Astrocyte (in vitro differentiated cells and primary cell): ENCODE results near the gene MLLT10. TPM values are rescaled to one million over a fixed set of nuclear protein-coding genes. Genes with fewer than 3 reads are reported as not detected.

ENCODE experiments used
- DNase-seq: peaks from one replicate; pipeline ENCODE4 v3.0.0-alpha.2; 2010; ENCODE audit warnings: low read depth
- FAIRE-seq: peaks from 2 replicates; lab custom pipeline; 2011; peaks lifted over from hg19 to GRCh38; lab: Jason Lieb, UNC
- H2AFZ ChIP-seq: 2 replicates; pipeline ENCODE4 v1.6.0; 2012; ENCODE audit warnings: low read depth, low read length, inconsistent platforms
- H3K27ac ChIP-seq: 2 replicates; pipeline ENCODE4 v1.5.1; 2011; ENCODE audit warnings: low read depth, low read length, inconsistent platforms
- H3K27me3 ChIP-seq: 2 replicates; pipeline ENCODE4 v1.6.0; 2011; ENCODE audit warnings: low read length, inconsistent platforms; ENCODE audit not compliant: insufficient read depth
- H3K36me3 ChIP-seq: 2 replicates; pipeline ENCODE4 v1.5.1; 2011; ENCODE audit warnings: low read length, inconsistent platforms; ENCODE audit not compliant: insufficient read depth
- H3K4me1 ChIP-seq: 2 replicates; pipeline ENCODE4 v1.5.1; 2011; ENCODE audit warnings: low read length, inconsistent platforms; ENCODE audit not compliant: insufficient read depth
- H3K4me2 ChIP-seq: 2 replicates; pipeline ENCODE4 v1.6.0; 2012; ENCODE audit warnings: low read length, inconsistent platforms
- H3K4me3 ChIP-seq: 2 replicates; pipeline ENCODE4 v1.5.1; 2011; ENCODE audit warnings: low read depth, mild to moderate bottlenecking, low read length, inconsistent platforms; ENCODE audit not compliant: insufficient read depth
- H3K79me2 ChIP-seq: 2 replicates; pipeline ENCODE4 v1.6.0; 2012; ENCODE audit warnings: mild to moderate bottlenecking, low read length, inconsistent platforms; ENCODE audit not compliant: insufficient read depth
- H3K9ac ChIP-seq: 2 replicates; pipeline ENCODE4 v1.6.0; 2012; ENCODE audit warnings: mild to moderate bottlenecking, low read length, inconsistent platforms
- H3K9me3 ChIP-seq: 2 replicates; pipeline ENCODE4 v1.5.1; 2012; ENCODE audit warnings: low read depth, mild to moderate bottlenecking, low read length, inconsistent platforms; ENCODE audit not compliant: insufficient read depth
- H4K20me1 ChIP-seq: 2 replicates; pipeline ENCODE4 v1.6.0; 2012; ENCODE audit warnings: low read length, inconsistent platforms; ENCODE audit not compliant: insufficient read depth
- H3K27ac Mint-ChIP-seq: one replicate; pipeline ENCODE4 v1.8.0; 2021; ENCODE audit warnings: mild to moderate bottlenecking, mixed read lengths; ENCODE audit not compliant: unreplicated experiment
- H3K27me3 Mint-ChIP-seq: one replicate; pipeline ENCODE4 v1.8.0; 2021; ENCODE audit warnings: low read depth, mixed read lengths; ENCODE audit not compliant: unreplicated experiment
- H3K36me3 Mint-ChIP-seq: one replicate; pipeline ENCODE4 v1.8.0; 2021; ENCODE audit warnings: low read depth, mixed read lengths; ENCODE audit not compliant: unreplicated experiment
- H3K4me1 Mint-ChIP-seq: one replicate; pipeline ENCODE4 v1.8.0; 2021; ENCODE audit warnings: low read depth, mixed read lengths; ENCODE audit not compliant: unreplicated experiment
- H3K4me3 Mint-ChIP-seq: one replicate; pipeline ENCODE4 v1.8.0; 2021; ENCODE audit warnings: mild to moderate bottlenecking, moderate library complexity, mixed read lengths; ENCODE audit not compliant: unreplicated experiment
- H3K9me3 Mint-ChIP-seq: one replicate; pipeline ENCODE4 v1.8.0; 2021; ENCODE audit warnings: mild to moderate bottlenecking, mixed read lengths; ENCODE audit not compliant: unreplicated experiment
- EZH2 ChIP-seq: IDR thresholded peaks from 2 replicates; pipeline ENCODE4 v1.6.1; 2012; ENCODE audit warnings: mild to moderate bottlenecking, low read length, inconsistent platforms; ENCODE audit not compliant: insufficient read depth
- total RNA-seq: library from RNA; stranded (reverse); gene quantifications from 2 replicates; pipeline ENCODE4 v1.2.1, GENCODE V29; 2021
- TF ChIP-seq, protein P1 (sequence below): IDR thresholded peaks from 2 replicates; pipeline ENCODE4 v1.5.1; 2011; ENCODE audit warnings: low read depth, mild to moderate bottlenecking, inconsistent platforms, low read length, moderate library complexity; ENCODE audit not compliant: insufficient read depth

Gene MLLT10
- total RNA-seq, 1 donor from 2014 or later: 46.9 TPM

- DNase-seq (no peak), FAIRE-seq (no peak)
- H3K4me2 ChIP-seq: peak overlapping the region; percentile 73
- no peaks in the 10 kb centered on the region for H3K9me3 ChIP-seq
- H3K36me3 Mint-ChIP-seq: no peaks in the 10 kb centered on the region
- H3K4me3 Mint-ChIP-seq: no peak overlapping the region
- H3K9me3 Mint-ChIP-seq: no peaks in the 10 kb centered on the region
- no peaks in the 10 kb centered on the region for H4K20me1 ChIP-seq
- H3K4me3 ChIP-seq: no peak overlapping the region
- no peaks in the 10 kb centered on the region for H3K36me3 ChIP-seq
- peaks cover 3% of the 10 kb centered on the region for H3K4me1 ChIP-seq
- no peak overlapping the region for H3K9ac ChIP-seq
- H3K79me2 ChIP-seq: no peaks in the 10 kb centered on the region
- peak overlapping the region; percentile 67 for H2AFZ ChIP-seq
- TF ChIP-seq, protein P1, sequence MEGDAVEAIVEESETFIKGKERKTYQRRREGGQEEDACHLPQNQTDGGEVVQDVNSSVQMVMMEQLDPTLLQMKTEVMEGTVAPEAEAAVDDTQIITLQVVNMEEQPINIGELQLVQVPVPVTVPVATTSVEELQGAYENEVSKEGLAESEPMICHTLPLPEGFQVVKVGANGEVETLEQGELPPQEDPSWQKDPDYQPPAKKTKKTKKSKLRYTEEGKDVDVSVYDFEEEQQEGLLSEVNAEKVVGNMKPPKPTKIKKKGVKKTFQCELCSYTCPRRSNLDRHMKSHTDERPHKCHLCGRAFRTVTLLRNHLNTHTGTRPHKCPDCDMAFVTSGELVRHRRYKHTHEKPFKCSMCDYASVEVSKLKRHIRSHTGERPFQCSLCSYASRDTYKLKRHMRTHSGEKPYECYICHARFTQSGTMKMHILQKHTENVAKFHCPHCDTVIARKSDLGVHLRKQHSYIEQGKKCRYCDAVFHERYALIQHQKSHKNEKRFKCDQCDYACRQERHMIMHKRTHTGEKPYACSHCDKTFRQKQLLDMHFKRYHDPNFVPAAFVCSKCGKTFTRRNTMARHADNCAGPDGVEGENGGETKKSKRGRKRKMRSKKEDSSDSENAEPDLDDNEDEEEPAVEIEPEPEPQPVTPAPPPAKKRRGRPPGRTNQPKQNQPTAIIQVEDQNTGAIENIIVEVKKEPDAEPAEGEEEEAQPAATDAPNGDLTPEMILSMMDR: no peak
- TF ChIP-seq EZH2: no peak
- peaks cover 3% of the 10 kb centered on the region for H3K27me3 ChIP-seq
- H3K27me3 Mint-ChIP-seq: peaks cover 5% of the 10 kb centered on the region
- peak overlapping the region; percentile 7 for H3K27ac Mint-ChIP-seq
- H3K4me1 Mint-ChIP-seq: peaks cover 33% of the 10 kb centered on the region
- H3K27ac ChIP-seq: no peak overlapping the region
Measured at GRCh38 chr10:21500578-21500910, 33.5 kb upstream of the MLLT10 start.

- H2AFZ ChIP-seq: no peak overlapping the region
- TF ChIP-seq, protein P1: no peak
- no peak for TF ChIP-seq EZH2
- peaks cover 3% of the 10 kb centered on the region for H3K4me1 ChIP-seq
- DNase-seq (no peak), FAIRE-seq (no peak)
- Mint-ChIP-seq H3K4me3 (peak overlapping the region; percentile 40), H3K27me3 (peaks cover 5% of the 10 kb centered on the region), H3K9me3 (no peaks in the 10 kb centered on the region), H3K27ac (peak overlapping the region; percentile 62), H3K4me1 (peaks cover 38% of the 10 kb centered on the region), H3K36me3 (no peaks in the 10 kb centered on the region)
- H3K27ac ChIP-seq: no peak overlapping the region
- H3K9ac ChIP-seq: no peak overlapping the region
- no peak overlapping the region for H3K4me3 ChIP-seq
- H3K36me3 ChIP-seq: no peaks in the 10 kb centered on the region
- no peaks in the 10 kb centered on the region for H4K20me1 ChIP-seq
- H3K79me2 ChIP-seq: no peaks in the 10 kb centered on the region
- H3K4me2 ChIP-seq: no peak overlapping the region
- no peaks in the 10 kb centered on the region for H3K9me3 ChIP-seq
- H3K27me3 ChIP-seq: peaks cover 3% of the 10 kb centered on the region
Measured at GRCh38 chr10:21501091-21501490, 32.9 kb upstream of the MLLT10 start.

GRCh38 chr10:21501731-21502347, 32.2 kb upstream of the MLLT10 start:
- no peak overlapping the region for H3K27ac ChIP-seq
- no peaks in the 10 kb centered on the region for H3K36me3 ChIP-seq
- H3K9me3 ChIP-seq: no peaks in the 10 kb centered on the region
- no peaks in the 10 kb centered on the region for H4K20me1 ChIP-seq
- no peak overlapping the region for H3K9ac ChIP-seq
- peaks cover 3% of the 10 kb centered on the region for H3K27me3 ChIP-seq
- Mint-ChIP-seq H3K27me3 (peaks cover 5% of the 10 kb centered on the region), H3K27ac (no peak overlapping the region), H3K9me3 (no peaks in the 10 kb centered on the region), H3K36me3 (no peaks in the 10 kb centered on the region), H3K4me3 (peak overlapping the region; percentile 23), H3K4me1 (peaks cover 46% of the 10 kb centered on the region)
- H3K4me2 ChIP-seq: no peak overlapping the region
- TF ChIP-seq, protein P1: no peak
- TF ChIP-seq EZH2: no peak
- H3K4me3 ChIP-seq: no peak overlapping the region
- FAIRE-seq: no peak
- H3K4me1 ChIP-seq: peaks cover 3% of the 10 kb centered on the region
- no peaks in the 10 kb centered on the region for H3K79me2 ChIP-seq
- no peak for DNase-seq
- H2AFZ ChIP-seq: no peak overlapping the region
